ENCODE results near the gene LPO.

Gene LPO

DNA sequence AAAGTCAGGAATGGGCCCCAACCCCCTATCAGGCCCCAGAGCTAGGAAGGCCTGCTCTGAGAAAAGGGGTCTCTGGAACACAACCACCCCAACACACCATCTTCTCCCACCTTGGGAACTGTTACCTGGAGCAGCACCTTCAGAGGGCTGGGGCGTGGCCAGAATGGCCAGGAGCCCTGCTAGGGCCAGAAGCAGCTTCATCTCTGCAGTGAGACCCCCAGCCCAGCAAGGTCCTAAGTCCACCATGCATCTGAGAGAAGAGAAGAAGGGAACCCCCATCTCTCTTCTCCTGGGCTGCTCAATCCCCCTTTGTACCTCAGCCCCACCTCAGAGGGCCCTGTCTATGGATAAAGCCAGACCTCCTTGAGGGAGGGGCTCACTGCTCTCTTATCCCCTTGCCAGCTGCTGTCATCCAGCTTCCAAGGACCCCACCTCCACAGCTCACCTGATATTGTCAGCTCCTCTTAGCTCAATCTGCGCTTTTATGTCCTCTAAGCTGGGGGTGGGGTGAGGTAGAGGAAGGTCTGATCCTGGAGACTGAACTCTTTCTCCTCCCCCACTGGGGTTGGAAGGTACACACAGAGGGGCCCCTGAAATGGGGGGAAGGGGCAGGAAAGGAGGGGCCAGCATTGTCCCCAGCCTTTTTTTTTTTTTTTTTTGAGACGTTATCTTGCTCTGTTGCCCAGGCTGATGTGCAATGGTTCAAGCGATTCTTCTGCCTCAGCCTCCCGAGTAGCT is 42.3 kb downstream of the LPO start, which contains the start of gene MPO:
Gene MPO (minus strand): TSS at position 456 of the 738 bp plus-strand sequence. CDS start 177 bp downstream, at position 279.
- TF ChIP-seq, protein P1, sequence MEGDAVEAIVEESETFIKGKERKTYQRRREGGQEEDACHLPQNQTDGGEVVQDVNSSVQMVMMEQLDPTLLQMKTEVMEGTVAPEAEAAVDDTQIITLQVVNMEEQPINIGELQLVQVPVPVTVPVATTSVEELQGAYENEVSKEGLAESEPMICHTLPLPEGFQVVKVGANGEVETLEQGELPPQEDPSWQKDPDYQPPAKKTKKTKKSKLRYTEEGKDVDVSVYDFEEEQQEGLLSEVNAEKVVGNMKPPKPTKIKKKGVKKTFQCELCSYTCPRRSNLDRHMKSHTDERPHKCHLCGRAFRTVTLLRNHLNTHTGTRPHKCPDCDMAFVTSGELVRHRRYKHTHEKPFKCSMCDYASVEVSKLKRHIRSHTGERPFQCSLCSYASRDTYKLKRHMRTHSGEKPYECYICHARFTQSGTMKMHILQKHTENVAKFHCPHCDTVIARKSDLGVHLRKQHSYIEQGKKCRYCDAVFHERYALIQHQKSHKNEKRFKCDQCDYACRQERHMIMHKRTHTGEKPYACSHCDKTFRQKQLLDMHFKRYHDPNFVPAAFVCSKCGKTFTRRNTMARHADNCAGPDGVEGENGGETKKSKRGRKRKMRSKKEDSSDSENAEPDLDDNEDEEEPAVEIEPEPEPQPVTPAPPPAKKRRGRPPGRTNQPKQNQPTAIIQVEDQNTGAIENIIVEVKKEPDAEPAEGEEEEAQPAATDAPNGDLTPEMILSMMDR (IDR thresholded peaks at IDR 0.05; ENCODE audit: borderline replicate concordance, extremely low read depth, low read length, poor library complexity, severe bottlenecking): no peak
- TF ChIP-seq EZH2 (IDR thresholded peaks at IDR 0.05; ENCODE audit: borderline replicate concordance, low read depth, low read length, severe bottlenecking): no peak
- H3K4me2 ChIP-seq (ENCODE audit: insufficient read depth, low read length): no peak within 1 kb of the TSS
- no peak for DNase-seq
- H2AFZ ChIP-seq (ENCODE audit: low read depth, low read length): no peak within 1 kb of the TSS
- no peak within 1 kb of the TSS for H3K27ac ChIP-seq (ENCODE audit: low read length)
- ATAC-seq (ENCODE audit: insufficient read depth, low read depth): no peak
- no peaks in the 10 kb centered on the region for H3K27me3 ChIP-seq (ENCODE audit: insufficient read depth, low read length, poor library complexity)
- H3K79me2 ChIP-seq (ENCODE audit: insufficient read depth, low read length): no peaks in the 10 kb centered on the region
- H3K9ac ChIP-seq (ENCODE audit: low read depth, low read length): no peak within 1 kb of the TSS
- peaks cover 22% of the 10 kb centered on the region for H3K4me1 ChIP-seq (ENCODE audit: insufficient read depth, low read length)
- no peak within 1 kb of the TSS for H3K4me3 ChIP-seq (ENCODE audit: low read depth in 1 of 2, low read length in 2 of 2)
- no peaks in the 10 kb centered on the region for H3K9me3 ChIP-seq (ENCODE audit: insufficient read depth, low read length, severe bottlenecking)
- H3K36me3 ChIP-seq (ENCODE audit: insufficient read depth, low read length): no peaks in the 10 kb centered on the region
- H4K20me1 ChIP-seq (ENCODE audit: insufficient read depth, low read length): 0 out of 2 replicates have a peak, but pooled peaks cover 2% of the 10 kb centered on the region

DNA sequence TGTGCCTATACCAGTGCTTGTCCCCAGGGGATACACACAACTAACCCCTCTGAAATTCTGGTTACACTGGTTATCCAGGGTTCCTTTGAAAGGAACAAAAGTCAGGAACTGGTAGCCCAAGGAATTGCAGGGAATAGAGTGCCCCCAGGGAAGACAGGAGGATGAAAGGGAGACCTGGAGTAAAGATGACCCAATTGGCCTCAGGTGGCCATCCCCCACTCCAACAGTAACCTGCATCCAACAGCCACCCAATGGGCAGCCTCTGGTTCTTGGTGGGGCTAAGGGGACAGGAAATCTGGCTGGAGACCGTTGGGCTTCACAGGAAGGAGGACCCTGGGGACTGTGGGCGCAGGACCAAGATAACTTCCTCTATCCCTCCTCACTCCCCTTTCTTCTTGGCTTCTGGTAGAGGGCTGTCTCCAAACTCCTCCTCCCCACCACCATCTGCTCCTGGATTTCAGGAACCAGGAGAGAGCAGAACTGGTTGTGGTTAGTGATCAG is 43.2 kb downstream of the LPO start:
- H3K4me1 ChIP-seq (ENCODE audit: insufficient read depth, low read length): peaks cover 22% of the 10 kb centered on the region
- H4K20me1 ChIP-seq (ENCODE audit: insufficient read depth, low read length): no peaks in the 10 kb centered on the region
- H3K27me3 ChIP-seq (ENCODE audit: insufficient read depth, low read length, poor library complexity): no peaks in the 10 kb centered on the region
- no peak overlapping the region for H2AFZ ChIP-seq (ENCODE audit: low read depth, low read length)
- no peak overlapping the region for H3K4me2 ChIP-seq (ENCODE audit: insufficient read depth, low read length)
- no peak for TF ChIP-seq EZH2 (IDR thresholded peaks at IDR 0.05; ENCODE audit: borderline replicate concordance, low read depth, low read length, severe bottlenecking)
- TF ChIP-seq, protein P1 (IDR thresholded peaks at IDR 0.05; ENCODE audit: borderline replicate concordance, extremely low read depth, low read length, poor library complexity, severe bottlenecking): no peak
- no peak overlapping the region for H3K4me3 ChIP-seq (ENCODE audit: low read depth in 1 of 2, low read length in 2 of 2)
- no peaks in the 10 kb centered on the region for H3K79me2 ChIP-seq (ENCODE audit: insufficient read depth, low read length)
- ATAC-seq (ENCODE audit: insufficient read depth, low read depth) (no peak), DNase-seq (no peak)
- H3K36me3 ChIP-seq (ENCODE audit: insufficient read depth, low read length): no peaks in the 10 kb centered on the region
- no peak overlapping the region for H3K9ac ChIP-seq (ENCODE audit: low read depth, low read length)
- H3K27ac ChIP-seq (ENCODE audit: low read length): no peak overlapping the region
- H3K9me3 ChIP-seq (ENCODE audit: insufficient read depth, low read length, severe bottlenecking): no peaks in the 10 kb centered on the region

DNA sequence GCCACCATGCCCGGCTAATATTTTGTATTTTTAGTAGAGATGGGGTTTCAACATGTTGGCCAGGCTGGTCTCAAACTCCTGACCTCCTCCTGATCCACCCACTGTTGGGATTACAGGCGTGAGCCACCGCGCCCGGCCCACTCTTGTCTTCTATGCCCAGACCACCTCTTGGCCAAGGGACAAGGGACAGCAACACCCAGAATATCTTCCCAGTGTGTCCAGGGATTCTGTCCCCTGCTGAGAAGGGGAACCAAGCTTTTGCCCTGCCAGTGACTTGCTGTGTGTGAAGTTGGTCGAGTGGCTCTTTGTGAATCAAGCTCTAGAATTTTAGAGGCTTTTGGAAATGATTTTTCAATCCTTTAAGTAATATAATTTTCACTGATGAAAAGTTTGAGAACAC is 44.1 kb downstream of the LPO start:
- Histone ChIP-seq H2AFZ (ENCODE audit: low read depth, low read length) (no peak overlapping the region), H4K20me1 (ENCODE audit: insufficient read depth, low read length) (no peaks in the 10 kb centered on the region), H3K79me2 (ENCODE audit: insufficient read depth, low read length) (no peaks in the 10 kb centered on the region), H3K36me3 (ENCODE audit: insufficient read depth, low read length) (no peaks in the 10 kb centered on the region), H3K4me1 (ENCODE audit: insufficient read depth, low read length) (peaks cover 22% of the 10 kb centered on the region), H3K9me3 (ENCODE audit: insufficient read depth, low read length, severe bottlenecking) (no peaks in the 10 kb centered on the region), H3K27me3 (ENCODE audit: insufficient read depth, low read length, poor library complexity) (no peaks in the 10 kb centered on the region), H3K4me3 (ENCODE audit: low read depth in 1 of 2, low read length in 2 of 2) (no peak overlapping the region), H3K27ac (ENCODE audit: low read length) (no peak overlapping the region), H3K9ac (ENCODE audit: low read depth, low read length) (no peak overlapping the region), H3K4me2 (ENCODE audit: insufficient read depth, low read length) (no peak overlapping the region)
- DNase-seq (no peak), ATAC-seq (ENCODE audit: insufficient read depth, low read depth) (no peak)
- no peak for TF ChIP-seq EZH2 (IDR thresholded peaks at IDR 0.05; ENCODE audit: borderline replicate concordance, low read depth, low read length, severe bottlenecking)
- TF ChIP-seq, protein P1 (IDR thresholded peaks at IDR 0.05; ENCODE audit: borderline replicate concordance, extremely low read depth, low read length, poor library complexity, severe bottlenecking): no peak
